HG02852 (cell line): ENCODE results near the gene INPP5J.
"Not testable (repeated sequence)": the region's sequence is repeated elsewhere in the genome, so short reads cannot be mapped to it uniquely, and the experiment has no call there.

Experiments
- ATAC-seq: cut with Tn5 transposase; IDR thresholded peaks from one replicate; pipeline ENCODE4 v1.9.1; 2021; ENCODE audit warnings: mild to moderate bottlenecking, moderate library complexity; ENCODE audit not compliant: unreplicated experiment

The INPP5J gene

DNA sequence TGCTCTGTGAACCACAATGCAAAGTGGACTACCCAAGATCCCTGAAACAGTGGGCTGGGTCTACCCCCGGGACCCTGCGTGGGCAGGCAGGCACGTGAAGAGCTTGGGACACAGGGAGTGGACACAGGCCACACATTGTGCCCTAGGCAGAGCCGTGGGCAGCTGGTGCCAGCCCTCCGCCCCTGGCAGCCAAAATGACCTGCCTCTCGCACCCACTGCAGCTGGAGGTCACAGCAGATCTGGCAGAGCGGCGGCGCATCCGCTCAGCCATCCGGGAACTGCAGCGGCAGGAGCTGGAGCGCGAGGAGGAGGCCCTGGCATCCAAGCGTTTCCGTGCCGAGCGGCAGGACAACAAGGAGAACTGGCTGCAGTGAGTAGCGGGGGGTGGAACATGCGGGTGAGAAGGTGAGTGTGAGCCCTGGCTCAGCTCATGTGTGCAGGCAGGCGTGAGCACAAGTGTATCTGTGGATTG is 35.0 kb upstream of the INPP5J start:
- ATAC-seq, result no peak

DNA sequence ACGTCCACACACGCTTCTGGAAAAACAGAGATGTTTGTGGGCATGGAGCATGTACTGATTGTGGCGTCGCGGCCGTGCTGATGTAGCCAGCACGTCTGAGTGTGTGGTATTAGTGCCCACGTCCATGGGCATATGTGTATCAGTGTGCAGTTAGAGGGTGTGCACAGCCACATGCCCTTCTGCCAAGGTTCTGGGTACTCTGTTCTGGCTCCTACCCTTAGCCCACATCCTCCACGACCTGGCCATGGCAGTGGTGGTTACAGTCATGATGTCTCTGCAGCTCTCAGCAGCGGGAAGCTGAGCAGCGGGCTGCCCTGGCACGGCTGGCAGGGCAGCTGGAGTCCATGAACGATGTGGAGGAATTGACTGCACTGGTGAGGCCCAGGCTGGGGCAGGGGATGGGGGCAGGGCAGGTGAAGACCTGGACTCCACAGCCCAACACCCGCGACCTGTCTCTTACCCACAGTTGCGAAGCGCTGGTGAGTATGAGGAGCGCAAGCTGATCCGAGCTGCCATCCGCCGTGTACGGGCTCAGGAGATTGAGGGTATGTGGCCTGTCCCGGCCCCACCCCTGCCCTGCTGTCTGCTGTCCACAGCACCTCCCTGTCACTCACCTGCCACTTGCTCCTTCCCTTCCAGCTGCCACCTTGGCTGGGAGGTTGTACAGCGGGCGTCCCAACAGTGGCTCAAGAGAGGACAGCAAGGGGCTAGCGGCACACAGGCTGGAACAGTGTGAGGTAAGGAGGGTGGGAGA is 34.4 kb upstream of the INPP5J start:
- no peak for ATAC-seq

DNA sequence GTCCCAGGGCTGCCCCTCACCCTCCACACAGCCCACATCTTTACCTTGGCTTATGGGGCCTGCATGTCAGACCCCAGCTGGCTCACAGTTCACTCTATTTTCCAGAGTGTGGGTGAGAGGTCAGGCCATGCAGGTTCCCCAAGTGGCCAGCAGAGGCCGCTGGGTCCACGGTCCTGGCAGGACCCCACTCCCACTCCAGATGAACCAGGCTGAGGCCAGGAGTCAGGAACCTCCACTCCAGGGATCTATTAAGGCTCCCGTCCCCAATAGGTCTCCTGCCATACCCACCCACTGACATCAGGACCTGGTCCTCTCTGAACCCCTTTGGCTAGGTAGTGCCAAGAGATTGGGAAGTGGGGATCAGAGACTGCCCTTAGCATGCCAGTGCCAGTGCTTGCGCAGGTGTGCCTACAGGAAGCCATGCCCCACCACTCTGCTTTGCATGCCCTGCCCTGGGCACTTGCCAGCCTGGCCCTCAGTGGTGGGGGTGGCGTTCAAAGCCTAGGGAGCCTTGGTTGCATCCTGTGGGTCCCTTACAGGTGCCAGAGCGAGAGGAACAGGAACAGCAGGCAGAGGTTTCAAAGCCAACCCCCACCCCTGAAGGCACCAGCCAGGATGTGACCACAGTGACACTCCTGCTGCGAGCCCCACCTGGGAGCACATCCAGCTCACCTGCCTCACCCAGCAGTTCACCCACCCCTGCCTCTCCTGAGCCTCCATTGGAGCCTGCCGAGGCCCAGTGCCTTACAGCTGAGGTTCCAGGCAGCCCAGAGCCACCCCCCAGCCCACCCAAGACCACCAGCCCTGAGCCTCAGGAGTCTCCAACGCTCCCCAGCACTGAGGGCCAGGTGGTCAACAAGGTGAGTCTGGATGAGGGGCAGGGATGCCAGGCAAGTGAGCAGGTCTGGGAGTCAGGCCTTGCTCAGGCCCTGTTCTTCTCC is 33.3 kb upstream of the INPP5J start:
- ATAC-seq, result no peak

DNA sequence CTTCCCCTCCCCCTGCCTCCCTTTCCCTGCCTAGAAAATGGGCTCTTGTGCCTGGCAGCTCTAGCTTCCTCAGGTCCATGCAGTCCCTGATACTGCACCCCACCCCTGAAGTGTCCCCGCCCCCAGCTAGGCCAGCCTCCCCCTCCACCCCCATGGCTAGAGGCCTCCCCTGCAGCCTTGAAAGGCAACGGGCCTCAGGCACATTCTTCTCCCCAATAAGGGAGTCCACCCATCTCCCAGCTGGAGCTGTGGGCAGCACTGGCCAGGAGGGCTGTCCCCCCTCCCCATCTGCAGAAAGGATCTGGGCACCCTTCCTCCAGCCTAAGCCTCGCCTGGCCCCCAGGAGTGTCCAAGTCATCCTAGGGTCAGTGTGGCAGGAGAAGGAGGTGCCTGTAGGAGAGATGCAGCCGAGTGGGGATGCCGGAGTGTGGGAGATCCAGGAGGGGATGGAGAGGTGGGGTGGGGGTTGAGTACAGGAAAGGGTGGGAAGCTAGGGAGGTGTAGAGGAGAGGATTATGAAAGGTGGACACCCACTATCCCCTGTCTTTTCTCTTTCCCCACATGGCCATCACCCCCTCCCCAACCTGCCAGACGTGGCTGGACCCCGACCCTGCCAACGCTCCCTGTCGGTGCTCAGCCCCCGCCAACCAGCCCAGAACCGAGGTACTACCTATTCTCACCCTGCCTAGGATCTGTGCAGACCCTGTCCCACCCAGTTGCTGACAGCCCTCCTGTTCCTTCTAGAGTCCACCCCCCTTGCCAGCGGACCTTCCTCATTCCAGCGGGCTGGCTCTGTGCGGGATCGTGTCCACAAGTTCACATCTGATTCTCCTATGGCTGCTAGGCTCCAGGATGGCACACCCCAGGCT is 32.3 kb upstream of the INPP5J start:
- no peak for ATAC-seq

DNA sequence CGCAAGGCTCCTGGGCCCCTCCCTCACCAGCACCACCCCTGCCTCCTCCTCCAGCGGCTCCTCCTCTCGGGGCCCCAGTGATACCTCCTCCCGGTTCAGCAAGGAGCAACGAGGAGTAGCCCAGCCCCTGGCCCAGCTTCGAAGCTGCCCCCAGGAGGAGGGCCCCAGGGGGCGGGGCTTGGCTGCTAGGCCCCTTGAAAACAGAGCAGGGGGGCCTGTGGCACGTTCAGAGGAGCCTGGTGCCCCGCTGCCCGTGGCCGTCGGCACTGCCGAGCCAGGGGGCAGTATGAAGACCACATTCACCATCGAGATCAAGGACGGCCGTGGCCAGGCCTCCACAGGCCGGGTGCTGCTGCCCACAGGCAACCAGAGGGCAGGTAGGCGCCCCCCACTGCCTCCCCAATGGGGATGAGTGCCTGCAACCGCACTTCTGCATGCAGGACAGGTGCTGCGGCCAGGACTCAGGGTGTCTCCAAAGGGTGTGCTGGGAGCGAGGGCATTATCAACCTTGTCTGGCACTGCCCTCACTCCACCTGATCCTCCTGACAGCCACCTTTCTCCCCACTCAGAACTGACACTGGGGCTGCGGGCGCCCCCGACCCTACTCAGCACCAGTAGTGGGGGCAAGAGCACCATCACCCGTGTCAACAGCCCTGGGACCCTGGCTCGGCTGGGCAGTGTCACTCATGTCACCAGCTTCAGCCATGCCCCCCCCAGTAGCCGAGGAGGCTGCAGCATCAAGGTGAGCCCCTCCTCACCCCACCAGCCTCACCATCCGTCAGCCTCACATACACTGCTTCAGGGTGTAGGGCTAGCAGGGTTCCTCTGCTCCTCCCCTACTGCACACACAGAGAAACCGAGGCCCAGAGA is 31.4 kb upstream of the INPP5J start:
- ATAC-seq, result no peak

DNA sequence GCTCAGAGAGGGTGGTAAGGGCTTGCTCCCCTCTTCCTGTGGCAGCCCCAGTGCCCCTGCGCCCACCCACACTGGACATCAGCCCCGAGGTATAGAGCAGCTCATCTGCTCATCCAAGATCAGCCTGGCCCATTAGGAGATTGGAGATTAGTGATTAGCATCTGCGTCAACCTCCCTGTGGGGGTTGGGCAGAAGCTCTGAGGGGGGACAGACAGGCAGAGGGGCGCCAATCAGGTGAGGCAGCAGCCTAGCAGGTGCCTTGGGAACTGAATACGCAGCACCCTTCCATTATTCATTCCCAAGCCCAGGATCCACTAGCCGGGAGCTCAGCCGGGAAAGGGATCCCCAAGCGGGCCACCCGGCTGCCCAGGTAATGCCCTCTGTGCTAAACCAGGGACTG is 30.6 kb upstream of the INPP5J start:
- no peak for ATAC-seq

DNA sequence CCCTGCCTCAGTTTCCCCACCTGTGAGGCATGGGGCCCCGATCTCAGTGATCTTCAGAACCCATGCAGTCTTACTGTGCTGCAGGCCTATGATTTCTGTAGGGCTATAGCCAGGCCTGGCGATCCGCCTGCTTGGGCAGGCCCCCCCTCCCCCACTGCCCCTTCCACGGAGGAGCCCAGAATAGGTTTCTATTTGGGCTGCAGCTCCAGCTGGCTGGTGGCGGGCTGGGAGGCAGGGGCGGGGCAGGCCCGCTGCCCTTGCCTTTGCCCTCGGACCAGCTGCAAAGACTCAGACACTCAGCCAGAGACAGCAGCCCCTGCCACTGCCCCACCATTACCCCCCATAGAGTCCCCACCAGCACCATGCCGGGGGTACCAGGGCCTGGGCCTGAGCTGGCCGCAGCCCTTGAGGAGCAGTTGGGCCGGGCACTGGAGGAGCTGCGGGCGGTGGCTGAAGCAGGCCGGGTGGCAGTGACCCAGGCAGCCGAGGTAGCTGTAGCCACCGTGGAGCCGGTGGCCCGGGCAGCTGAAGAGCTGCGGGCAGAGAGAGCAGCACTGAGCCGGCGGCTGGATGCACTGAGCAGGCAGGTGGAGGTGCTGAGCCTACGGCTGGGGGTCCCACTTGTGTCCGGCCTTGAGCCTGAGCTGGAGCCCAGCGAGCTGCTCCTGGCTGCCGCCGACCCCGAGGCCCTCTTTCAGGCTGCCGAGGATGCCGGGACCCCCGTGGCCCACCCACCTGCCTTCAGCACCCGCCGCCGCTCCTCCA is 29.5 kb upstream of the INPP5J start:
- ATAC-seq, result no peak

DNA sequence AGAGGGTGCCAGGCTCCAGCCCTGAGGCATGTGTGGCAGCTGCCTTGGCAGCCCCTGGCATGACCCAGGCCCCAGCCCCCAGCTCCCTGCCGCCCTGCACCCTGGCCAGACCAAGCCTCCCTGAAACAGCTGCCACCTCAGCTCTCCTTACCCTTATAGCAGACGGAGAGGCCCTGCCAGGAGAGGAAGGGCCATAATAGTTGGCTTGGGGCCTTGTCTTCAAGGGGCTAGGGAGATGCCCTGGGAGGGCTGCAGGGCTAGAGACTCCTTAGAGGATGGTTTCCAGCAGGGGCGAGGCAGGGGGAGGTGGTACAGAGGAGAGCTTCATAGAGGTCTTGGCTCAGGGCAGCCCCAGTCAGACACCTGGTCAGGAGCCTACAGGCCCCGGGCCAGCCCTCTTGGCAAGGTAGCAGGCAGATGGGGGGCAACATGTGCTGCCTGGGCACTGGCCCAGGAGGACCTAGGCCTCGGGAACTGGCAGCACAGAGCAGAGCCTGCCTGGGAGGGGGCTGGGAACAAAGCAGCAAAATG is 28.7 kb upstream of the INPP5J start:
- ATAC-seq, result no peak

DNA sequence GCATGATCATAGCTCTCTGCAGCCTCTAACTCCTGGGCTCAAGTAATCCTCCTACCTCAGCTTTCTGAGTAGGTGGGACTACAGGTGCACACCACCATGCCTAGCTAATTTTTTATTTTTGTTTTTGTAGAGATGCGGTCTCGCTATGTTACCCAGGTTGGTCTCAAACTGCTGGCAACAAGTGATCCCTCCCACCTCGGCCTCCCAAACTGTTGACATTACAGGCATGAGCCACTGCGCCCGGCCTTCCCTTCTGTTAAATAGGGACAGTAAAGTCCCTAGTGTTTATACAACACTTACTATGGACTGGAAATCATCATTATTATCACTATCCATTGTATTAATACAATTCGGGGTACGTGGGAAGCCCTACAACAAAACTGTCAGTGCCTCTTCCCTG is 28.0 kb upstream of the INPP5J start:
- no peak for ATAC-seq

DNA sequence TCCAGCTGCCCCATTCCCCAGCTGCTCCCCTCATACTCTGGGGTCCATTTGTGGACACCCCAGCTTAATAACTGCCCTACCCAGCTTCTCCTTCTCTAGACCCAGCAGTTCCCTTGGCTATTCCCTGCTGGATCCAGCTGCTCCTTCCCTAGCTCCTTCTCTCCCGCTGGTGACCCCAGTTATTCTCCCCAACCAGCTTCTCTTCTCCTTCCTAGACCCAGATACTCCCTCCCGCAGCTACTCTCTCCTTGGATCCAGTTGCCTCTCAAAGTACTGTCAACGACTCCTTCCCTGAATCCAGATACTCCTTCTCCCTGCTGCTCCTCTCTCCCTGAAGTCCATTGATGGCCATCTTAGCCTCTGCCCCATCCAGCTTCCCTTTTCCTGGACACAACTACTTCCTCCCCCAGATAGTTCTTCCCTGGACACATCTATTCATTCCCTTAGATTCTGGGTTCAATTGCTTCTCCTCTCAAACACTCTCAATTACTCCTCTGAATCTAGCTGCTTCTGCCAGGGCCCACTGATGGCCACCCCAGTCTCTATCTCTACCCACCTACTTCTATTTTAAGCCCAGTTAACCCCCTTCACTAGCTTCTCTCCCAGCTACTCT is 27.0 kb upstream of the INPP5J start:
- no peak for ATAC-seq

DNA sequence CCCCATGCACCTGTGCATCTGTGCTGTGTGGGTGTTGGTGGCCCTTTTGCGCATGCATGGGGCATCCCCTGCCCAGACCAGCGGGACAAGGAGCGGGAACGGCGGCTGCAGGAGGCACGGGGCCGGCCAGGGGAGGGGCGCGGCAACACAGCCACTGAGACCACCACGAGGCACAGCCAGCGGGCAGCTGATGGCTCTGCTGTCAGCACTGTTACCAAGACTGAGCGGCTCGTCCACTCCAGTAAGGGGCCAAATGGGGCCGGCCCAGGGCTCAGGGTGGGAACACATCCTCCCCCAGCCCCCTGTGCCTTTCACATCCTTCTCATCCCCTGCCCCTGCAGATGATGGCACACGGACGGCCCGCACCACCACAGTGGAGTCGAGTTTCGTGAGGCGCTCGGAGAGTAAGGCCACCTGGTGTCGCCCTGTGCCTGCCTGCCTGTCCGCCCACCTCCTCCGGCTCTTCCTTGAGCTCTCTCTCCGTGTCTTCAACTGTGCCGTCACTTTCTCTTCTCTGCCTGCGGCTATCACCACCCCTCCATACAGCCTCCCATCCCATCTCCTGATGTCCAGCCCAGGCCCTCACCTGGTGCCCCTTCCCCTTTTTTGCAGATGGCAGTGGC is 26.0 kb upstream of the INPP5J start:
- ATAC-seq, result no peak

DNA sequence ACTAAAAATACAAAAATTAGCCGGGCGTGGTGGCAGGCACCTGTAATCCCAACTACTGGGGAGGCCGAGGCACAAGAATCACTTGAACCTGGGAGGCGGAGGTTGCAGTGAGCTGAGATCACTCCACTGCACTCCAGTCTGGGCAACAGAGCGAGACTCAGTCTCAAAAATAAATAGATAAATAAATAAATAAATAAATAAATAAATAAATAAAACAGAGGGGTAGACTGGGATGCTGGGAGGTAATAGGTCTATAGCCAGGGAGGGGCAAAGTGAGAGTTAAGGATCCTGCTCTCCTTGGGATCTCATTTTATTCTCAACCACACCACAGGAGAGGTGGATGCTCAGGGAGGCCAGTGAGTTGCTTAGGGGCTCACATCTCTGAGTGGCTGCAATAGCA is 25.2 kb upstream of the INPP5J start:
- ATAC-seq, result not testable (repeated sequence)

DNA sequence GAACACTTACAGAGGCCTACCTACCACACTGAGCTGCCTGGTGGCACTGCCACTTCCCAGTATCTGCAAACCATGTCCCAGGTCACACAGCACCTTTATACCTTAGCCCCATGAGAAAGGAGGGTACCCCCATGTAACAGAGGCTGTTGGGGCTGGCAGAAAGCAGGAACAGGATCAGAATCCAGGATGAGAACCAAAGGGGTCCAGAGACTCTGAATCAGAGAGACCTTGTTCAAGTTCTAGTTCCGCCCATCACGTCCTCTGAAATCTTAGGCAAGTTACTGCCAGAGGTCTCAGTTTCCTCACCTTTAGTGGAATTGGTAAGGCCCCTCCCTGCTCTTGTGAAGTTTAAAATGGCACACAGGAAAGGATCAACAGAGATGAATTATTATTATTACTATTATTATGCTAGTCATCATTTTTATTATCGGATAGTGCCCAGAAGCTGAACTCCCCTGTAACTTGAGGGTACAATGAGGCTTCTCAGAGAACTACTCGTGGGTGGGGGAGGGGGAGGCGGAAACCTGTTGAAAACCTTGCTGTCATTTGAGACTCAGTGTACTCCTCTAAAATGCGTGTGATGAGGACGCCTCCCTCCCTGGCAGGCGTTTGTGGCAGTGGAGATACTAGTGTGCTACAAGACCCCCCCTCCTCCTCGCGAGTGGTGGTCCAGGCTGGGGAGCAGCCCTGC is 24.7 kb upstream of the INPP5J start:
- no peak for ATAC-seq

DNA sequence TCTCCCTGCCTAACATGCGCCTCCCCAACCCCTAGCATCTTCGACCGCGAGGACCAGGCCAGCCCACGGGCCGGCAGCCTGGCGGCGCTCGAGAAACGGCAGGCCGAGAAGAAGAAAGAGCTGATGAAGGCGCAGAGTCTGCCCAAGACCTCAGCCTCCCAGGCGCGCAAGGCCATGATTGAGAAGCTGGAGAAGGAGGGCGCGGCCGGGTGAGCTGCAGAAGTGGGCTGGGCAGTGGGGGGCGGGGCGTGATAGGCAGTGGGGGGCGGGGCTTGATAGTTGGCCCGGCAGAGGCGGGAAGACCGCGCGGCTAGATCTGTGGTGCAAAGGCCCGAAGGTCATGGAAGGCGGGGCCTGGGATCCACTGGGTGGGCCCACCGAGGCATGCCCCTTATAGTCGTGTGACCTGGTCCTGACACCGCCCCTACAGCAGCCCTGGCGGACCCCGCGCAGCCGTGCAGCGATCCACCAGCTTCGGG is 24.1 kb upstream of the INPP5J start:
- no peak for ATAC-seq

DNA sequence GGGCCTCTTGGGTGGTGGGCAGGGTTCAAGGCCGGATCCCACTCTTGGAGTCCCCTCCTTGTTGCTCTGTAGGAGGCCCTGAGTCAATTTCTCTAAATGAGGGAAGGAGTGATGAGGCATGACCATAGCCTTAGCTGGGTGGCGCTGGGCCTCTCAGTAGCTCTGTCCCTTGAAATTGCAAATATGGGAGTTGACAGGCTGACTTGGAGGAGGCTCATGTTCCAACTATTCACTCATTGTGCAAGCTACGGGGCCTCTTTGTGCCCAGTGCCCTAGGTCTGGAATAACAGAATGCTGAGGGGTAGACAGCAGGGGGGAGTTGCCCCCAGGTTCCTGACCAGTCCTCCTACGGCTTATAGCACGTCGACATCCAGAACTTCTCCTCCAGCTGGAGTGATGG is 23.4 kb upstream of the INPP5J start:
- ATAC-seq, result no peak

DNA sequence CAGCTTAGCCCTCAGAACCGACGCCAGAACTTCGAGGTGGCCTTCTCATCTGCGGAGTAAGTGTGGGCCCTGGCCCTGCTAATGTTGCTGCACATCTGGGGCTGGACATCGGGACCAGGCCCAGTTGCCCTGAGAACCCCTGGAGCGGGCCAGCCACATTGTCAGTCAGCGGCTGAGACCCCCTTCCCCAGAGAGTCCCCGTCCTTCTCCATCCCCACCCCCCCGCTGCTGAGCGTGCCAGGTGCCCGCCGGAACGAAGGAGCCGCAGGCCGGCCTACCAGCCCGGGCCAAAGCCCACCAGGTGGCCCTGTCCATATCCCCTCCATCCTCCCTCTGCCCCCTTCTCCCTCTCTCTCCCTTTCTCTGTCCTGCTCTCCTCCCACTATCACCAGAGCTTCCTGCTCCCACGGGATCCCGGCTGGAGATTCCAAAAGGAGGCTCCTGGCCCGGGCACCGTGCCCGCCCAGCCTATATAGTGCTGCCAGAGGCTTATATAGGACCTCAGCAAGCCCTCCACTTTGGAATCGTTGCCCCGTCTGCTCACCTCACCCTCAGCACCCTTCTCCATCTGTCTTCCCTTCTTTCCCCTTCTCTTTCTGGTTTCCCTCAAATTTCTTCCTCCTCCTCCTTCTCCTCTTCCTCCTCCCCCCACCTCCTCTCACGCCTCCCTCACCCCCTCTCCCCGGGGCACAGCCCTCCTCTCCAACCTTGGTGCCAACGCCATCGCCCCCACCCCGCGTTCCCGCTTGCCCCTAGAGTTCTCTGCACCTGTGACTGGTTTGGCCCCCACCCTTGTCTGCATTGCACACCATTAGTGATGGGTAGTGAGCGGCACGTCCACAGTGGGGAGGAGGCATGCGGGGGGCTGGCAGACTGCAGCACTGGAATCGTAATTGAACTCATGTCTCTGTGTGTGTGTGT is 22.7 kb upstream of the INPP5J start:
- ATAC-seq, result no peak
